Measurements from ENCODE around the gene DET1.

DNA sequence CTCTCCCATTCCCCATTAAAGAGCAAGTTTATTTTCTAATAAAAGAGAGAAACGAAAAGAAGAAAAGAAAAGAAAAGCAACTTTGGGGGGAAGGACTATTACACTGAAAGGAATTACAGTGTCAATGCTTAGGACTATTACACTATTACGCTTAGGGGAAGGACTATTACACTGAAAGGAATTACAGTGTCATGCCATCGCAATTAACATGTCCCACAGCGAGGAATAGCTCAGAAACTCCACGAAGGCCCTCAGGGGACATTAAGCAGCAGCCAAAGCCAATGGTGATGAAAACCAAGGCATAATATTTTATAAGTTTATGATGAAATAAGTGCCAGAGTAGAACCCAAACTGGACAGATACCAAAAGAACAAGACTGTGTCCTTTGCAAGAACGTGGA is 22.1 kb upstream of the DET1 start:
- TF ChIP-seq, protein P1, sequence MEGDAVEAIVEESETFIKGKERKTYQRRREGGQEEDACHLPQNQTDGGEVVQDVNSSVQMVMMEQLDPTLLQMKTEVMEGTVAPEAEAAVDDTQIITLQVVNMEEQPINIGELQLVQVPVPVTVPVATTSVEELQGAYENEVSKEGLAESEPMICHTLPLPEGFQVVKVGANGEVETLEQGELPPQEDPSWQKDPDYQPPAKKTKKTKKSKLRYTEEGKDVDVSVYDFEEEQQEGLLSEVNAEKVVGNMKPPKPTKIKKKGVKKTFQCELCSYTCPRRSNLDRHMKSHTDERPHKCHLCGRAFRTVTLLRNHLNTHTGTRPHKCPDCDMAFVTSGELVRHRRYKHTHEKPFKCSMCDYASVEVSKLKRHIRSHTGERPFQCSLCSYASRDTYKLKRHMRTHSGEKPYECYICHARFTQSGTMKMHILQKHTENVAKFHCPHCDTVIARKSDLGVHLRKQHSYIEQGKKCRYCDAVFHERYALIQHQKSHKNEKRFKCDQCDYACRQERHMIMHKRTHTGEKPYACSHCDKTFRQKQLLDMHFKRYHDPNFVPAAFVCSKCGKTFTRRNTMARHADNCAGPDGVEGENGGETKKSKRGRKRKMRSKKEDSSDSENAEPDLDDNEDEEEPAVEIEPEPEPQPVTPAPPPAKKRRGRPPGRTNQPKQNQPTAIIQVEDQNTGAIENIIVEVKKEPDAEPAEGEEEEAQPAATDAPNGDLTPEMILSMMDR (conservative IDR thresholded peaks at IDR 0.05; ENCODE audit: low read length) = no peak
- TF ChIP-seq EZH2phosphoT487 (IDR thresholded peaks at IDR 0.05; ENCODE audit: borderline replicate concordance) = no peak
